Testis (tissue), 3 donors: ENCODE data around the gene ATP23. TPM values are rescaled to one million over a fixed set of nuclear protein-coding genes. Genes with fewer than 3 reads are reported as not detected.

ENCODE experiments used
- DNase-seq: peaks from one replicate; pipeline ENCODE4 v3.0.0-alpha.2; 2019
- H3K27ac ChIP-seq, 2 donors: fragments of 200-600 bp; sonication (generic); one replicate each; pipeline ENCODE4 v1.5.1; 2019
- H3K27me3 ChIP-seq: fragments of 200-600 bp; sonication (generic); one replicate; pipeline ENCODE4 v1.5.1; 2019
- H3K36me3 ChIP-seq: fragments of 200-600 bp; sonication (generic); one replicate; pipeline ENCODE4 v1.5.1; 2017; ENCODE audit warnings: low read depth; ENCODE audit errors: missing control alignments
- H3K4me1 ChIP-seq: fragments of 200-600 bp; sonication (generic); one replicate; pipeline ENCODE4 v1.5.1; 2019
- H3K4me3 ChIP-seq, 2 donors: fragments of 200-600 bp; sonication (generic); one replicate each; pipeline ENCODE4 v1.5.1; 2017 to 2019
- H3K9me3 ChIP-seq: fragments of 200-600 bp; sonication (generic); one replicate; pipeline ENCODE4 v1.5.1; 2017
- POLR2A ChIP-seq: fragments of 450-650 bp; IDR thresholded peaks from one replicate; pipeline ENCODE4 v1.6.1; 2017; ENCODE audit warnings: antibody characterized with exemption, mild to moderate bottlenecking, moderate library complexity
- WGBS, 2 donors: methylation state at CpG; one replicate each; pipeline ENCODE4 v1.1.5; 2018; 5-methylcytosine and 5-hydroxymethylcytosine counted together
- intact Hi-C: fragments of 100-400 bp; cut with DNase I; formaldehyde crosslinking; loops from one replicate; pipeline ENCODE4 v1.15.1; 2023; ENCODE audit warnings: low total_unique reads
- polyA plus RNA-seq: library from polyadenylated mRNA; stranded (reverse); fragments of 350-450 nt; fragmentation: Illumina TruSeq; extraction: RNeasy Lipid Tissue Mini Kit (QIAGEN cat#74804); gene quantifications from one replicate; pipeline ENCODE4 v1.2.3, GENCODE V29; 2014; ENCODE audit warnings: low read depth, low replicate concordance; ENCODE audit not compliant: insufficient read depth
- total RNA-seq, 2 donors: library from RNA; depleted of rRNA; stranded (reverse); fragments of >200 nt; gene quantifications; one replicate each; pipeline ENCODE4 v1.2.3, GENCODE V29; 2016
- TF ChIP-seq, protein P1 (sequence below), 3 experiments: fragments of 450-650 bp in 2 of 3; fragments of 200-600 bp in 1 of 3; sonication (generic) in 1 of 3; IDR thresholded peaks; one replicate each; pipeline ENCODE4 v1.5.1; 2016 to 2019; ENCODE audit warnings: antibody characterized with exemption in 3 of 3, mild to moderate bottlenecking in 2 of 3, moderate library complexity in 1 of 3

The ATP23 gene
- total and polyA plus RNA-seq, 3 donors from 2014 or later: 53.1 to 102 (median 76.6) TPM

- no peak for DNase-seq
- intact Hi-C loops: loop anchor here (10.0 kb wide), 1 partner anchor 104 kb away; no protein-coding TSS in a partner anchor
- Histone ChIP-seq H3K9me3 (no peaks in the 10 kb centered on the region), H3K27me3 (no peaks in the 10 kb centered on the region), H3K36me3 (no peaks in the 10 kb centered on the region), H3K27ac (no peak overlapping the region), H3K4me3 (no peak overlapping the region), H3K4me1 (no peaks in the 10 kb centered on the region)
- TF ChIP-seq POLR2A: no peak
- TF ChIP-seq, protein P1, sequence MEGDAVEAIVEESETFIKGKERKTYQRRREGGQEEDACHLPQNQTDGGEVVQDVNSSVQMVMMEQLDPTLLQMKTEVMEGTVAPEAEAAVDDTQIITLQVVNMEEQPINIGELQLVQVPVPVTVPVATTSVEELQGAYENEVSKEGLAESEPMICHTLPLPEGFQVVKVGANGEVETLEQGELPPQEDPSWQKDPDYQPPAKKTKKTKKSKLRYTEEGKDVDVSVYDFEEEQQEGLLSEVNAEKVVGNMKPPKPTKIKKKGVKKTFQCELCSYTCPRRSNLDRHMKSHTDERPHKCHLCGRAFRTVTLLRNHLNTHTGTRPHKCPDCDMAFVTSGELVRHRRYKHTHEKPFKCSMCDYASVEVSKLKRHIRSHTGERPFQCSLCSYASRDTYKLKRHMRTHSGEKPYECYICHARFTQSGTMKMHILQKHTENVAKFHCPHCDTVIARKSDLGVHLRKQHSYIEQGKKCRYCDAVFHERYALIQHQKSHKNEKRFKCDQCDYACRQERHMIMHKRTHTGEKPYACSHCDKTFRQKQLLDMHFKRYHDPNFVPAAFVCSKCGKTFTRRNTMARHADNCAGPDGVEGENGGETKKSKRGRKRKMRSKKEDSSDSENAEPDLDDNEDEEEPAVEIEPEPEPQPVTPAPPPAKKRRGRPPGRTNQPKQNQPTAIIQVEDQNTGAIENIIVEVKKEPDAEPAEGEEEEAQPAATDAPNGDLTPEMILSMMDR (IDR thresholded peaks at IDR 0.05): no peak
- WGBS, 2 donors: 79 to 80% methylated on average over 8 of the region's 8 CpGs
Observed at GRCh38 chr12:57908511-57908910, 32.9 kb upstream of the ATP23 start.

GRCh38 chr12:57909056-57909455 lies 32.3 kb upstream of the ATP23 start:
- 79 to 81% methylated on average over 4 of the region's 4 CpGs for WGBS, 2 donors
- no peak for DNase-seq
- H3K36me3 ChIP-seq: no peaks in the 10 kb centered on the region
- intact Hi-C loops: loop anchor here (10.0 kb wide), 1 partner anchor 104 kb away; no protein-coding TSS in a partner anchor
- H3K27me3 ChIP-seq: no peaks in the 10 kb centered on the region
- H3K4me3 ChIP-seq: no peak overlapping the region
- no peak overlapping the region for H3K27ac ChIP-seq
- TF ChIP-seq POLR2A: no peak
- TF ChIP-seq, protein P1 (IDR thresholded peaks at IDR 0.05): no peak
- H3K4me1 ChIP-seq: no peaks in the 10 kb centered on the region
- H3K9me3 ChIP-seq: no peaks in the 10 kb centered on the region

DNA sequence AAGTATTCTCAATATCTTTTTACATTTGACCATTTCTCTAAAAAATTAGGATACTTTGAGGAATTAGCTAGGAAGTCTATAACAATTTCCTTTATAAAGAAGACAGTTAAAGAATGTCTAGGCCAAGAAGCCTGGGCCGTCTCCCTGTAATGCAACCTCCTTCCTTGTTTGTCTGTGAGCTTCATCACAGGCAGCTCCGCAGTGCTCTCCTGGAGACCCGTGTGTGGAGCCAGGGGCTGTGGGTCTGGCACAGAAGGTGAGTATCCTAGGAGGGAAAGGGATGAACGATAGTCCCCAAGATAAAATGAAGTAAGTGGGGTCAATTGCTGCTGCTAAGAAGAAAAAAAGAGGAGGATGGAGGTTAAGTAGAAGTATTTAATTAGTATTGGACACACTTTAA lies 31.8 kb upstream of the ATP23 start:
- WGBS, 2 donors: 82 to 88% methylated on average over 4 of the region's 4 CpGs
- intact Hi-C loops: loop anchor here (10.0 kb wide), 1 partner anchor 105 kb away; no protein-coding TSS in a partner anchor

DNA sequence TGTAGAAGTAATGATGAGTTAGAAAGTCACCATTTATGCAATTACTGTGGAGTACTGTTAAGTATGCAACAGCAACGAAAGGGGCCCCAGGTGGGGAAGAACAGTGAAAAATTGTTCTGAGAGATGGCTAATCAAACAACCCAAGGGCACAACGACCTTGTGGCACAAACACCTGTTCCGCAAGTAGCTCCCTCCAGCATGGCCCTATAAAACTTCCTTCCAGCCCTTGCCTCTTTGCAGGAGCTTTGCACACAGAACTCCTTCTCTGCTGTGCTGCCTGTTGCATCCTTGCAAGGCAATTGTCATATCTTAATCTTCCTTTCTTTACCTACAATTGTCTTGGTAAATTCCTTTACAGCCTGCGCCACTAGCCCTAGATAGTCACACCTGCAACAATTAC lies 23.2 kb upstream of the ATP23 start:
- Histone ChIP-seq H3K27ac (no peak overlapping the region), H3K9me3 (no peaks in the 10 kb centered on the region), H3K27me3 (no peaks in the 10 kb centered on the region), H3K4me3 (no peak overlapping the region), H3K36me3 (no peaks in the 10 kb centered on the region), H3K4me1 (no peaks in the 10 kb centered on the region)
- no peak for DNase-seq
- TF ChIP-seq, protein P1 (IDR thresholded peaks at IDR 0.05): no peak
- TF ChIP-seq POLR2A: no peak
- intact Hi-C loops: no loop called here
- WGBS, 2 donors: 60 to 67% methylated on average over 4 of the region's 4 CpGs

More for the DNA sequence above, 31.8 kb upstream of the ATP23 start:
- no peaks in the 10 kb centered on the region for H3K27me3 ChIP-seq
- no peaks in the 10 kb centered on the region for H3K9me3 ChIP-seq
- DNase-seq: no peak
- no peak overlapping the region for H3K27ac ChIP-seq
- no peaks in the 10 kb centered on the region for H3K4me1 ChIP-seq
- no peak for TF ChIP-seq POLR2A
- TF ChIP-seq, protein P1 (IDR thresholded peaks at IDR 0.05): no peak
- H3K36me3 ChIP-seq: no peaks in the 10 kb centered on the region
- no peak overlapping the region for H3K4me3 ChIP-seq

- WGBS, 2 donors: 52 to 62% methylated on average over 3 of the region's 3 CpGs
- Histone ChIP-seq H3K4me1 (no peaks in the 10 kb centered on the region), H3K36me3 (no peaks in the 10 kb centered on the region), H3K4me3 (no peak overlapping the region), H3K27me3 (no peaks in the 10 kb centered on the region), H3K27ac (no peak overlapping the region), H3K9me3 (no peaks in the 10 kb centered on the region)
- no peak for DNase-seq
- intact Hi-C loops: no loop called here
- TF ChIP-seq POLR2A: no peak
- TF ChIP-seq, protein P1 (IDR thresholded peaks at IDR 0.05): no peak
Observed at GRCh38 chr12:57927086-57927485, 14.3 kb upstream of the ATP23 start.
